A549 (cell line): ENCODE measurements around the gene CHMP6. TPM values are rescaled to one million over a fixed set of nuclear protein-coding genes. Genes with fewer than 3 reads are reported as not detected.

ENCODE experiments used
- ATAC-seq, 2 experiments: fragments of 200-7000 bp in 1 of 2; fragments of >200 bp in 1 of 2; cut with Nextera tagmentation in 1 of 2; cut with Tn5 transposase in 1 of 2; 3 replicates each; pipeline versions ENCODE4 v1.8.0 to v1.9.1; 2018 to 2020; ENCODE audit warnings: mild to moderate bottlenecking in 1 of 2, moderate library complexity in 1 of 2
- CTCF ChIA-PET: fragments of 300-600 bp; sonication (Branson Sonifier 250); formaldehyde crosslinking; extraction: SDS; loops from one replicate; lab custom pipeline; 2021; ENCODE audit warnings: antibody characterized with exemption, inconsistent platforms; lab: Yijun Ruan, JAX
- POLR2A ChIA-PET: fragments of 350-600 bp; formaldehyde crosslinking; extraction: SDS; loops from one replicate; lab custom pipeline; 2021; ENCODE audit warnings: antibody characterized with exemption, inconsistent platforms; lab: Yijun Ruan, JAX
- DNase-seq, 2 experiments: peaks; one replicate each; pipeline versions ENCODE4 v3.0.0 to v3.0.0-alpha.2; 2011 to 2016; ENCODE audit warnings: low read depth in 1 of 2, low spot score in 1 of 2
- FAIRE-seq: peaks from 2 replicates; lab custom pipeline; 2011; peaks lifted over from hg19 to GRCh38; lab: Jason Lieb, UNC
- H3K27ac ChIP-seq, 2 experiments: fragments of >200 bp; sonication (Bioruptor Twin); formaldehyde crosslinking; 3 replicates each; pipeline ENCODE4 v1.5.1; 2016 to 2017
- H3K4me1 ChIP-seq: fragments of >200 bp; sonication (Bioruptor Twin); formaldehyde crosslinking; 3 replicates; pipeline ENCODE4 v1.6.1; 2016
- H3K4me2 ChIP-seq: fragments of >200 bp; sonication (Bioruptor Twin); formaldehyde crosslinking; 3 replicates; pipeline ENCODE4 v1.6.1; 2016
- H3K4me3 ChIP-seq: fragments of >200 bp; sonication (Bioruptor Twin); formaldehyde crosslinking; 3 replicates; pipeline ENCODE4 v1.5.1; 2016
- H3K9me3 ChIP-seq: fragments of >200 bp; sonication (Bioruptor Twin); formaldehyde crosslinking; 3 replicates; pipeline ENCODE4 v1.6.1; 2016
- BCL3 ChIP-seq: fragments of >200 bp; sonication (Bioruptor Twin); formaldehyde crosslinking; IDR thresholded peaks from 3 replicates; pipeline ENCODE4 v1.6.1; 2016
- CEBPB ChIP-seq, 2 experiments: fragments of >200 bp in 1 of 2; sonication (Bioruptor Twin) in 1 of 2; formaldehyde crosslinking in 1 of 2; IDR thresholded peaks; 2 replicates each; pipeline ENCODE4 v1.6.1; 2012 to 2016
- FOXS1 ChIP-seq: fragments of 250-450 bp; sonication (Bioruptor Pico); IDR thresholded peaks from 2 replicates; pipeline ENCODE4 v1.5.0; 2020; ENCODE audit warnings: mild to moderate bottlenecking, moderate library complexity
- JUN ChIP-seq, 2 experiments: fragments of >200 bp; sonication (Bioruptor Twin); formaldehyde crosslinking; IDR thresholded peaks; 2 replicates in 1 of 2; 3 replicates in 1 of 2; pipeline ENCODE4 v1.6.1; 2016 to 2017
- KDM1A ChIP-seq: fragments of 200-600 bp; sonication (generic); IDR thresholded peaks from 2 replicates; pipeline ENCODE4 v1.6.1; 2016; ENCODE audit warnings: low read depth, mild to moderate bottlenecking
- MAZ ChIP-seq: fragments of 150-350 bp; IDR thresholded peaks from 2 replicates; pipeline ENCODE4 v1.6.1; 2014; ENCODE audit warnings: antibody characterized with exemption, low read depth, low read length, borderline replicate concordance
- NFE2L2 ChIP-seq: fragments of 150-350 bp; conservative IDR thresholded peaks from 2 replicates; pipeline ENCODE4 v1.6.1; 2014; ENCODE audit warnings: low read length
- PBX3 ChIP-seq: IDR thresholded peaks from 2 replicates; pipeline ENCODE4 v1.6.1; 2012
- PHF8 ChIP-seq: fragments of 200-600 bp; sonication (generic); IDR thresholded peaks from 2 replicates; pipeline ENCODE4 v1.6.1; 2016; ENCODE audit warnings: low read depth, mild to moderate bottlenecking, antibody characterized with exemption, moderate library complexity, borderline replicate concordance
- POLR2A ChIP-seq: IDR thresholded peaks from 2 replicates; pipeline ENCODE4 v1.6.1; 2012; ENCODE audit warnings: mild to moderate bottlenecking, low read length
- RAD21 ChIP-seq, 2 experiments: fragments of >200 bp in 1 of 2; sonication (Bioruptor Twin) in 1 of 2; formaldehyde crosslinking in 1 of 2; IDR thresholded peaks in 1 of 2; conservative IDR thresholded peaks in 1 of 2; 2 replicates in 1 of 2; 3 replicates in 1 of 2; pipeline ENCODE4 v1.6.1; 2012 to 2018; ENCODE audit warnings: inconsistent platforms in 1 of 2
- RNF2 ChIP-seq: fragments of 200-600 bp; sonication (generic); IDR thresholded peaks from 2 replicates; pipeline ENCODE4 v1.6.1; 2016; ENCODE audit warnings: low read depth, mild to moderate bottlenecking, antibody characterized with exemption, moderate library complexity, borderline replicate concordance
- SMC3 ChIP-seq: fragments of >200 bp; sonication (Bioruptor Twin); formaldehyde crosslinking; IDR thresholded peaks from 3 replicates; pipeline ENCODE4 v1.6.1; 2018; ENCODE audit warnings: inconsistent platforms
- SREBF2 ChIP-seq: fragments of 450-650 bp; IDR thresholded peaks from 2 replicates; pipeline ENCODE4 v1.6.1; 2014; ENCODE audit warnings: mild to moderate bottlenecking, moderate library complexity
- TFCP2L1 ChIP-seq: fragments of 250-450 bp; sonication (Bioruptor Pico); IDR thresholded peaks from 2 replicates; pipeline ENCODE4 v1.5.0; 2021; ENCODE audit warnings: mild to moderate bottlenecking
- TP53 ChIP-seq: fragments of 250-450 bp; sonication (Bioruptor Pico); IDR thresholded peaks from 2 replicates; pipeline ENCODE4 v1.5.0; 2021; ENCODE audit warnings: mild to moderate bottlenecking, moderate library complexity
- ZFP36 ChIP-seq: fragments of 450-650 bp; IDR thresholded peaks from 2 replicates; pipeline ENCODE4 v1.6.1; 2014; ENCODE audit warnings: borderline replicate concordance; ENCODE audit not compliant: partially characterized antibody
- WGBS: methylation state at CpG from one replicate; pipeline ENCODE4 v1.1.6; 2017; ENCODE audit errors: missing lambda C conversion rate; 5-methylcytosine and 5-hydroxymethylcytosine counted together
- polyA plus RNA-seq, 4 experiments: library from polyadenylated mRNA; depleted of rRNA in 3 of 4; stranded (reverse); fragments of >200 nt; fragmentation: RNase III in 1 of 4; extraction: RNeasy Plus Mini Kit Qiagen cat#74134 plus additional on column Dnase treatment in 1 of 4; gene quantifications; 2 replicates in 3 of 4; 3 replicates in 1 of 4; pipeline ENCODE4 v1.2.3, GENCODE V29; 2011 to 2017
- TF ChIP-seq, protein P1 (sequence below): IDR thresholded peaks from 2 replicates; pipeline ENCODE4 v1.6.1; 2012
- TF ChIP-seq, protein P2 (sequence below): fragments of >200 bp; sonication (Bioruptor Twin); formaldehyde crosslinking; IDR thresholded peaks from 3 replicates; pipeline ENCODE4 v1.5.1; 2016

CHMP6 gene
- polyA plus RNA-seq, 2 of the 4 experiments (the other 2 are of a cell fraction) = 28.9 to 30.8 TPM

DNA sequence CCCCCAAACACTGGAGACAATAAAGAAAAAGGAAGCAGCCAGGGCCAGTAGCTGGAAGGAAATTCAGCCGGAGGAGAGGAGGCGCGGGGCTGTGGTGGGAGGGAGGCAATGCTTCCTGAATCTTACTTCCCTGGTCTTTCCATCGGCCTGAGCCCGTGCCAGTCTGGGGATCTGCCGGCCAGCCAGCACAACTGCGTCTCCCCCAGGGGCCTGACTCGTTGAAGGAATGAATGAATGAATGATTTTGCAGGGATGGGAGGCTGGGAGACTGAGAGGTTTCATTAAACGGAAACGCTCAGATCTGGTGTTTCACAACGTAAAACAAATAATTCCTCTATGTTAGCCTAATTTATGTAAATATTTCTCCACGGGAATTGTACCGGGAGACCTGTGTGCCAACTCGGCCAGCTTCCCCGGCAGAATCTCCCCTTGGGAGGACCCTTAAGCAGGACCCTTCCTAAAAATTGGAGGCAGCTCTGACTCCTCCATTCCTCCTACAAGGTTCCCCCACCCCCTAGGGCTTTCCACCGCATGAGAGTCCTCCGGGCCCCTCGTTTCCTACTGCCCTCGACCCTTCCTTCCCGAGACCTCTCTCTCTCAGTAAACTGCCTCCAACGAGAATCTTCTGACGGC, 42.0 kb downstream of the CHMP6 start:
- Histone ChIP-seq H3K27ac (peak overlapping the region; percentile 71 to 90; a peak in 4 of 6 replicates), H3K4me3 (peak overlapping the region; percentile 72), H3K4me1 (peaks cover 11% of the 10 kb centered on the region; the same call in 2 of the 3 replicates), H3K9me3 (no peaks in the 10 kb centered on the region), H3K4me2 (peak overlapping the region; percentile 95)
- no peak for TF ChIP-seq RAD21 (conservative IDR thresholded peaks at IDR 0.05 in 1 of 2, IDR thresholded peaks at IDR 0.05 in 1 of 2)
- no peak for TF ChIP-seq MAZ
- no peak for TF ChIP-seq NFE2L2
- TF ChIP-seq, protein P1, sequence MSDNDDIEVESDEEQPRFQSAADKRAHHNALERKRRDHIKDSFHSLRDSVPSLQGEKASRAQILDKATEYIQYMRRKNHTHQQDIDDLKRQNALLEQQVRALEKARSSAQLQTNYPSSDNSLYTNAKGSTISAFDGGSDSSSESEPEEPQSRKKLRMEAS = no peak
- no peak for TF ChIP-seq SREBF2
- TF ChIP-seq ZFP36 = no peak
- TF ChIP-seq RNF2 = no peak
- ATAC-seq (no peak), FAIRE-seq (no peak), DNase-seq (no peak)
- POLR2A ChIA-PET = interaction anchor here (1.7 kb wide), 1 partner anchor 189 kb away, joined by 5 read pairs; the partner anchor contains the start of gene CEP131
- CTCF ChIA-PET = interaction anchor here (0.7 to 37.9 kb wide), 3 partner anchors 10 to 64 kb away, joined by 3 to 880 read pairs (median 33); no protein-coding TSS in a partner anchor
- WGBS = 72% methylated on average over 22 of the region's 22 CpGs

DNA sequence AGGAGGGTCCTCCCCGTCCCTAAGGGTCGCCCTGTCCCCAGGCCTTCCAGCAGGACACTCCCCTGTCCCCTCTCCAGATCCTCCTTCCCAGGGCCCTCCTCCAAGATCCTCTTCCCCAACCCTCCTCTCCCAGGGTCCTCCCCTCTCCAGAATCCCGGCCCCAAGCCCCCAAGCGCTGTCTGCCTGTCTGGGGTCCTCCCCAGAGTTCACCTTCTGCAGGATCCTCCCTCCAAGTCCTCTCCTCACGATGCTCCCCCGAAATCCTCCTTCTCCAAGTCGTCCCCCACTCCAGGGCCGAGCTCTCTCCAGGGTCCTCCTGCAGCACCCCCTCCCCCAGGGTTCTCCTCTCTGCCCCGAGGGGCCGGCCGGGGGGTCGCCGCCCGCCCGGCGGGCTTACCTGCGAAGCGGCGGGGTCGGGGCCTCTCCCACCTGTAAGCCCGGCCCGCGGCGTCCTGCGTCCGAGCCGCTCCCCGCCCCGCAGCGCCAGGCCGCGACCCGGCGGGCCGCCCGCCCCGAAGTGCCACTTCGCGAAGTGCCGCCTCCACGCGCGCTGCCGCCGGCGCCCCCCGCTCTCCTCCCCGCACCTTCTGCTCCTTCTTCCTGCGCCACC, 42.6 kb downstream of the CHMP6 start:
- 9% methylated on average over 18 of the region's 49 CpGs for WGBS
- ChIA-PET CTCF (interaction anchor here (3.4 to 37.9 kb wide), 2 partner anchors 10 to 64 kb away, joined by 33 to 880 read pairs; no protein-coding TSS in a partner anchor), POLR2A (no interaction called here)
- peak overlapping the region; percentile 71 to 90 for H3K27ac ChIP-seq
- H3K4me2 ChIP-seq = peak overlapping the region; percentile 95
- TF ChIP-seq TP53 (CRISPR knock-in tag) (no peak), PHF8 (0 out of 2 replicates have a peak, but pooled peaks have one; percentile 23)
- DNase-seq (no peak), ATAC-seq (peak; percentile 27 to 62), FAIRE-seq (no peak)
- H3K9me3 ChIP-seq = no peaks in the 10 kb centered on the region
- peaks cover 13% of the 10 kb centered on the region; the same call in 2 of the 3 replicates for H3K4me1 ChIP-seq
- peak overlapping the region; percentile 72 for H3K4me3 ChIP-seq

DNA sequence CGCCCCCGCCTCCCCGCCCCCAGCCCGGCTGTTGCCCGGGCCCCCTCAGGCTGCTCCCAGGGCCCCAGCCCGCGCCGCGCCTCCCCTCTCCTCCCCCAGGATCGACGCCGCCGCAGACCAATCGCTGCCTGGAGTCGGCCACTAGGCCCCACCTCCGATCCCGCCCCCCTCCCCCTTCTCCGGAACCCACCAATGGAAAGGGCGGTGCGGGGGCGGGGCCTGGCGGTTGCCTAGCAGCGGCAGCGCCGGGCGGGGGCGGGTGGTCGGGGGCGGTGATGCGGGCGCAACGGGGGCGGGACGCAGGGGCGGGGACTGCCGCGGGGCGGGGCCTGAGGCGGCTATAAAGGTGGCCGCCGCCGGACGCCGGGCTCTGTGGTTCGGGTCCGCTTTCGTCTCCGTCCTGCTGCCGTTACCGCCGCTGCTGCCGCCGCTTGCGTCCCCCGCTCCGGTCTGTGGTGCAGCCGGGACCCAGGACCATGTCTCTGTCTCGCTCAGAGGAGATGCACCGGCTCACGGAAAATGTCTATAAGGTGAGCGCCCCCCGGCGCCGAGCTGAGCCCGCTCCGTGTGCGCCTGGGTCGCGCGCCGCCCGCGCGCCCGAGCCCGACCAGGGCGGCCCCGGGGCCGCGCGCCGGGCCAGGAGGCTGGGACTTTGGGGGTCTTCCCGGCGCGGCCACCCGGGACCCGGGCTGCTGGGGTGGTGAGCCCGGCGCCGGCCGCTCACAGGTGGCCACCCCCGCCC, 43.3 kb downstream of the CHMP6 start, which contains the start of gene BAIAP2:
Gene BAIAP2 (plus strand): TSS at position 373 of the 742 bp plus-strand sequence. CDS start 104 bp downstream, at position 477.
- 0% methylated on average over 6 of the region's 92 CpGs for WGBS
- peak within 1 kb of the TSS; percentile 95 for H3K4me2 ChIP-seq

More for the DNA sequence above, 43.3 kb downstream of the CHMP6 start, which contains the start of gene BAIAP2:
- Histone ChIP-seq H3K27ac (peak within 1 kb of the TSS; percentile 72 to 90), H3K9me3 (no peaks in the 10 kb centered on the region), H3K4me1 (peaks cover 19% of the 10 kb centered on the region), H3K4me3 (peak within 1 kb of the TSS; percentile 72)
- ATAC-seq (peak; percentile 73 to 88), FAIRE-seq (no peak), DNase-seq (peak; percentile 95 to 100)
- TF ChIP-seq, protein P2, sequence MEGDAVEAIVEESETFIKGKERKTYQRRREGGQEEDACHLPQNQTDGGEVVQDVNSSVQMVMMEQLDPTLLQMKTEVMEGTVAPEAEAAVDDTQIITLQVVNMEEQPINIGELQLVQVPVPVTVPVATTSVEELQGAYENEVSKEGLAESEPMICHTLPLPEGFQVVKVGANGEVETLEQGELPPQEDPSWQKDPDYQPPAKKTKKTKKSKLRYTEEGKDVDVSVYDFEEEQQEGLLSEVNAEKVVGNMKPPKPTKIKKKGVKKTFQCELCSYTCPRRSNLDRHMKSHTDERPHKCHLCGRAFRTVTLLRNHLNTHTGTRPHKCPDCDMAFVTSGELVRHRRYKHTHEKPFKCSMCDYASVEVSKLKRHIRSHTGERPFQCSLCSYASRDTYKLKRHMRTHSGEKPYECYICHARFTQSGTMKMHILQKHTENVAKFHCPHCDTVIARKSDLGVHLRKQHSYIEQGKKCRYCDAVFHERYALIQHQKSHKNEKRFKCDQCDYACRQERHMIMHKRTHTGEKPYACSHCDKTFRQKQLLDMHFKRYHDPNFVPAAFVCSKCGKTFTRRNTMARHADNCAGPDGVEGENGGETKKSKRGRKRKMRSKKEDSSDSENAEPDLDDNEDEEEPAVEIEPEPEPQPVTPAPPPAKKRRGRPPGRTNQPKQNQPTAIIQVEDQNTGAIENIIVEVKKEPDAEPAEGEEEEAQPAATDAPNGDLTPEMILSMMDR = peak; percentile 36
- peak; percentile 95 for TF ChIP-seq PBX3
- TF ChIP-seq BCL3 = peak; percentile 99
- TF ChIP-seq JUN (IDR thresholded peaks at IDR 0.05) = peak in 1 of 2 experiments; percentile 98; a peak in 2 of 5 replicates
- peak; percentile 76; the same call in 1 of the 2 replicates for TF ChIP-seq TFCP2L1 (CRISPR knock-in tag)
- TF ChIP-seq CEBPB (IDR thresholded peaks at IDR 0.05) = no peak
- peak; percentile 100 for TF ChIP-seq POLR2A
- TF ChIP-seq SMC3 = 0 out of 3 replicates have a peak, but pooled peaks have one; percentile 3
- TF ChIP-seq KDM1A = no peak
- peak; percentile 77; the same call in 1 of the 2 replicates for TF ChIP-seq PHF8
- no peak for TF ChIP-seq FOXS1
- POLR2A ChIA-PET = interaction anchor here (0.7 to 1.4 kb wide), 7 partner anchors 9 to 188 kb away, joined by 3 to 9 read pairs (median 4); partner anchors contain the start of gene CEP131
- CTCF ChIA-PET = interaction anchor here (1.5 to 37.9 kb wide), 3 partner anchors 9 to 63 kb away, joined by 6 to 880 read pairs (median 33); no protein-coding TSS in a partner anchor
